Effector memory CD4-positive, alpha-beta T cell (primary cell): ENCODE results near the gene RBKS.

Source experiments
- DNase-seq, 3 donors: peaks; one replicate each; pipeline ENCODE4 v3.0.0-alpha.2; 2020
- H3K27ac ChIP-seq: 2 replicates; pipeline ENCODE4 v1.7.0; 2013; ENCODE audit warnings: mild to moderate bottlenecking, low read length, moderate library complexity; ENCODE audit not compliant: insufficient read depth, poor library complexity, severe bottlenecking
- H3K27me3 ChIP-seq: replicated peaks from 2 replicates; pipeline ENCODE4 v1.7.0; 2013; ENCODE audit warnings: mild to moderate bottlenecking, low read length; ENCODE audit not compliant: insufficient read depth, control insufficient read depth, poor library complexity, severe bottlenecking
- H3K36me3 ChIP-seq: 2 replicates; pipeline ENCODE4 v1.7.0; 2013; ENCODE audit warnings: mild to moderate bottlenecking, low read length, moderate library complexity; ENCODE audit not compliant: control insufficient read depth, insufficient read depth
- H3K4me1 ChIP-seq: 2 replicates; pipeline ENCODE4 v1.7.0; 2013; ENCODE audit warnings: low read length, mild to moderate bottlenecking; ENCODE audit not compliant: control insufficient read depth, insufficient read depth, poor library complexity, severe bottlenecking
- H3K4me3 ChIP-seq: 2 replicates; pipeline ENCODE4 v1.7.0; 2013; ENCODE audit warnings: low read length, low read depth, mild to moderate bottlenecking; ENCODE audit not compliant: insufficient read depth, poor library complexity, severe bottlenecking
- H3K9me3 ChIP-seq: 2 replicates; pipeline ENCODE4 v1.7.0; 2013; ENCODE audit warnings: mild to moderate bottlenecking, low read length, moderate library complexity; ENCODE audit not compliant: control insufficient read depth

Gene RBKS

DNA sequence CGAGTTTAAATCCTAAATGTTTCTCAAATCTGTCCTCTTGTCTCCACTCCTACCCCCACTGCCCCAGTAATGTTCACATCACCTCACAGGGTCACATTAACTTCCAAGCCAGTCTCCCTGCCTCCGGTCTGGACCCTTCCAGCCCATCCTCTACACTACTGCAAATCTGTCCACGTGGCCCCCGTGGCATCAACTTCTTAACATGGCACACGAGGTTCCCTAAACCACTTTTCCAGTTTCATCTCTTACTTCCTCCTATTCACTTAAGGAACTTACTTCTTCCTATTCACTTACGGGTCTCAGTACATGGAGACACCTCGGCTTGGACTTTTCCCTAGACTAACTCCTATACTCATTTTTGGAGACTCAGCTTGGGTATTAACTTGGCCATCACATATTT is 91.7 kb downstream of the RBKS start:
- Histone ChIP-seq H3K9me3 (no peaks in the 10 kb centered on the region), H3K36me3 (no peaks in the 10 kb centered on the region), H3K27me3 (no peaks in the 10 kb centered on the region), H3K27ac (no peak overlapping the region), H3K4me3 (no peak overlapping the region), H3K4me1 (no peaks in the 10 kb centered on the region)
- DNase-seq = no peak

DNA sequence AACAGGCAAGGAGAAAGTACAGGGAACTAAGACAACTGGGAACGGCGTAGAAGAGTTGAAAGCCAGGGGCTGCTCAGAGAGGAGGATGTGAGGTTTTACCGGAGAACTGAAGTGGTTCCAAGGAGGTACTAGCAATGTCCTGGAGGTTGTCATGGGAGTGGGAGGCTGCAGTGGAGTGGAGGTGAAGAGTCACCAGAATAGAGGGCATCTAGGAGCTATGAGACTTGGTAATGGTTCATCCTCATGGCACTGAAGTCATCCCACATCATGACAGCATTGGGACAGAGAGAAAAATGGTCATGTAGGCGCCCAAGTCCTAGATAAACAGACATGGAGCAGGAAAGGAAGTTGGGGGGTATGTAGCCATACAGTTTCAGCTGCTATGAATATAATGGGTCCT is 92.3 kb downstream of the RBKS start:
- Histone ChIP-seq H3K36me3 (no peaks in the 10 kb centered on the region), H3K27ac (no peak overlapping the region), H3K4me3 (no peak overlapping the region), H3K9me3 (no peaks in the 10 kb centered on the region), H3K4me1 (no peaks in the 10 kb centered on the region), H3K27me3 (no peaks in the 10 kb centered on the region)
- DNase-seq = no peak

DNA sequence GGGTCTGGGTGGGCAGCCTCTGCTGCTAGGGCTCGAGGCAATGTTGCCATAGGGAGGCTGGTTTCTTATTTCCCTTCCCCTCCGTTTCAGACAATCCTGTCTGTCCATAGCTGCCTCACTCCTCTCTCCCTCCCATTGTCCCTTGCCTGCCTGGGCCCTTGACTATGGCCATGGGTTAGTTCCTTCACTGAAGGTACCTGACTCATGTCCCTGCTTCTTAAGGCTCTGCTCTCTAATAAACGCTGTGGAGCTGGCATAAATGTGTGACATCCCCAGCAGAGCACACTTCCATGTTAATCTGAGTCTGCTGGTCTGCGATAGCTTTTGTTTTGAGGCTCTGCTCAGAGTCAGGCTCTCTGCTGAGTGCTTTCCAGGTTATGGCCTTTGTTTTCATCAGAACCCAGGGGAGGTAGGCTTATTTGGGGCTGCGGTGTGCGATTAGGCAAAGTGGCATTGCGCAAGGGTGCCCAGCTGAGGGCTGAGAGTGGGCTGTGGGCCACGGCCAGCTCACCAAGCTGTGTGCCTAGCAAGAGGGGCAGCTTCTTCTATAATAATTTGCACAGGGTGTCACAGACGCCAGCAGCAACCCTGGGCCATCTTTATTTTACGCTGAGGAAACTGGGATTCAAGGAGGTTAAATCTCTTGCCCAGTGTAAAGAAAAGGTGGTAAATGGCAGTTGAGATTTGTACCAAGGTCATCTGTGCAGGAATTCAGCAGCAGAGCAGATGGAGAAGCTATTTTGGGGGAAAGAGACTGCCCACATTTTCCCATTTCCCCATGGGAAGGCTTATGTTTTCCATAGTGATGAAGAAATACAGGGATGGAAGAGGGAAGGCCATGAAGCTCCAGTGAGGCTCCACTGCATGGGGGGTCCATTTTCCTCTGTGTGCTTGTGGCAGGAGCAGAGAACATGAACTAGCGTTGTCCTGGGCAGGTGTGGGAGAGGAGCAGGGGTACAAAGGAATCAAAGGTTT is 93.1 kb downstream of the RBKS start:
- H3K36me3 ChIP-seq = no peaks in the 10 kb centered on the region
- no peak for DNase-seq
- no peaks in the 10 kb centered on the region for H3K9me3 ChIP-seq
- no peaks in the 10 kb centered on the region for H3K4me1 ChIP-seq
- no peak overlapping the region for H3K27ac ChIP-seq
- H3K27me3 ChIP-seq = no peaks in the 10 kb centered on the region
- no peak overlapping the region for H3K4me3 ChIP-seq

DNA sequence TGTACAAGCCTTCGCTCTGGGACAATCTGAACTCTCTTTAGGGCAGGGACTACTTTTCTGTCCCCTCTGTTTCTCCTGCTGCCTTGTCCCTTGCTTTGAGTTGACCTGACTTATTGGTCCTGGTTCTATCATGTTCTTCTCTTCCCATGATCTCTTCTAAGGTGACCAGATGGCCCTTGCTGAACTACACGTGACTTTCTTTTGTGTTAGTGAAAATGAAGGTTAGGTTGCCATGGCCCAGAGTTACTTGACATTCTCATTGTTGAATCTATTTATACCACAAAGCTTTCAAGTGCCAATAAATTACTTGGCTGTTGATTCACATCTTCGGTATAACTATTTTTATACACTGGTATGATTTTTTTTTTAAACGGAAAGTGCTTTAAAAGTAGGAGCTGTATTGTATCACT is 94.3 kb downstream of the RBKS start:
- Histone ChIP-seq H3K4me3 (no peak overlapping the region), H3K27me3 (no peaks in the 10 kb centered on the region), H3K4me1 (no peaks in the 10 kb centered on the region), H3K36me3 (no peaks in the 10 kb centered on the region), H3K9me3 (no peaks in the 10 kb centered on the region), H3K27ac (no peak overlapping the region)
- DNase-seq = no peak

DNA sequence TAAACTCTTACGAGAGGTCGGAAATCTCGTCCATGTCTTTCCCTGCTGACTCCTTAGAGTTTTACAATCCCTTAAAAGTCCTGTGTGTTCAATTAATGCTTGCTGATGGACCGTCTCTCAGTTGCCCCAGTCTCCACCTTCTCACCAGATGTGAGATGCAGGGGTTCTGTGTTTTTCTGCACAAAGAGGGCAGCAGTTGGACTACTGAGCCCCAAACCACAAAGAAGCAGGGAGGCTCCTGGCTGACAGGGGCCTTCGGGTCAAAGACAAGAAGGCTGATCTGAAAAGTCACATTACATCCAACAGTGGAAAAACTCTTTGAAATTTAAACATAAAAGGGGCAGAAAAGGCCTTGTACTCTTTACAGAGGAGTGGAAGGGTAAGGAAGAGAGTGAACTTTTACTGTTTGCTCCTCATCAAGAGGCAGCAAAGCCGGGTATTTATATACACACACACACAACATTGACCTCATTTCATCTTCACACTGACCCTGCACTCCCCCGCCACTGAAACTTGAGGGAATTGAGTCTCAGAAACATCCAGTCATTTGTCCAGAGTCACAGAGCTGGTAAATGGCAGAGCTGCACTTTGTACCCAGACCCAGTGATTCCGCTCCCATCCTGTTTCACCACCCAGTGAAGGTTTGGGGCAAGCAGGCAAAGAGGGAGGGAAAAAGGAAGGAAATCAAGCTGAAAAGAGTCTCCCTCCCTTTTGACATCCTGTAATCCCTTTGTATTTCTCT is 94.9 kb downstream of the RBKS start:
- Histone ChIP-seq H3K36me3 (no peaks in the 10 kb centered on the region), H3K27ac (no peak overlapping the region), H3K27me3 (no peaks in the 10 kb centered on the region), H3K4me1 (no peaks in the 10 kb centered on the region), H3K4me3 (no peak overlapping the region), H3K9me3 (no peaks in the 10 kb centered on the region)
- no peak for DNase-seq

DNA sequence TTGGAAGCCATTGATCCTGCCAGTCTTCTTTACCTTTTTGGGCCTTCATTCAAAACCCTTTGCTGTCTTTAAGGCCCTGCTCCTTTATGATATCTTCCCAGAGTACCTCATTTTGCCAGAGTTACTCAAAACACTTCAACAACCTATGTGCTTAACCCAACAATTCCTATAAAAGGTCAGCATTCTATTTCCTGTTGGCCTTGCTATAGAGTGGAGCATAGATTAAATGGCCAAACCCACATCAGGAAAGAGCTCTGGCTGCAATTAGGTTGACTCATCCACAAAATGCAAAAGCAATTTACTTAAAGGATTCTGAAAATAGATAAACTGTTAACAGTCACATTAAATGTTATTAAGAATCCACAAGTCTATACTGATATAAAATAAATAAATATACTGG is 97.4 kb downstream of the RBKS start:
- DNase-seq = no peak
- Histone ChIP-seq H3K36me3 (no peaks in the 10 kb centered on the region), H3K27me3 (no peaks in the 10 kb centered on the region), H3K4me1 (no peaks in the 10 kb centered on the region), H3K9me3 (no peaks in the 10 kb centered on the region), H3K4me3 (no peak overlapping the region), H3K27ac (no peak overlapping the region)

DNA sequence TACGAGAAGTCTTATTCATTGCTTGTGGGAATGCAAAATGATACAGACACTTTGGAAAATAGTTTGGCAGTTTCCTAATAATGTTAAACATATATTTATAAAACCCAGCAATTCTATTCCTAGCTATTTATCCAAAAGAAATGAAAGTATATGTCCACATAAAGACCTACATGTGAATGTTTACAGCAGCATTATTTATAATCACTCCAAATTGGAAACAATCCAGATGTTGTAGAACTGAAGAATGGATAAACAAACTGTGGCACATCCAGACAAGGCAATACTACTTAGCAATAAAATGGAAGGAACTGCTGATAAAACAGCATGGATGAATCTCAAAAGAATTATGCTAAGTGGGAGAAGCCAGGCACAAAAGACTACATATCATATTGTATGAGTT is 99.4 kb downstream of the RBKS start:
- Histone ChIP-seq H3K4me1 (no peaks in the 10 kb centered on the region), H3K27ac (no peak overlapping the region), H3K27me3 (no peaks in the 10 kb centered on the region), H3K9me3 (no peaks in the 10 kb centered on the region), H3K4me3 (no peak overlapping the region), H3K36me3 (no peaks in the 10 kb centered on the region)
- DNase-seq = no peak

DNA sequence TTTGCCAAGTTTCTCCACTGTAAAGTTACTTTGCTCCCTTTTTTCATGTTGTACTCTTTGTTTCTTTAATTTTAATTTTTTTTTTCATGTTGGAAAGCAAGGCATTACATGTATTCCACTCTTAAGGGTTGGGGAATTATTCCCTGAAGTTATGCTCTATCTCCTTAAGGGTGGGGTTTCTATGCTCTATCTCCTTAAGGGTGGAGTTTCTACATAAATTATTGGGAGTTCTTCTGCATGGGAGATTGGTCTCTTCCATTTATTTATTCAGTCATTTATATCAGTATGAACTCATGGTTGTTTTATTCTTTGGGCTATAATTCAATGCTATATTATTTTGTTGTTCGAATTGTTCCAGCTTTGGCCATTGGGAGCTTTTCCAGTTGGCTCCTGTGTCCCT is 107.5 kb downstream of the RBKS start:
- H3K4me1 ChIP-seq = no peaks in the 10 kb centered on the region
- peaks cover 13% of the 10 kb centered on the region for H3K36me3 ChIP-seq
- H3K9me3 ChIP-seq = no peaks in the 10 kb centered on the region
- H3K27me3 ChIP-seq = no peaks in the 10 kb centered on the region
- H3K27ac ChIP-seq = no peak overlapping the region
- no peak overlapping the region for H3K4me3 ChIP-seq
- DNase-seq = no peak

DNA sequence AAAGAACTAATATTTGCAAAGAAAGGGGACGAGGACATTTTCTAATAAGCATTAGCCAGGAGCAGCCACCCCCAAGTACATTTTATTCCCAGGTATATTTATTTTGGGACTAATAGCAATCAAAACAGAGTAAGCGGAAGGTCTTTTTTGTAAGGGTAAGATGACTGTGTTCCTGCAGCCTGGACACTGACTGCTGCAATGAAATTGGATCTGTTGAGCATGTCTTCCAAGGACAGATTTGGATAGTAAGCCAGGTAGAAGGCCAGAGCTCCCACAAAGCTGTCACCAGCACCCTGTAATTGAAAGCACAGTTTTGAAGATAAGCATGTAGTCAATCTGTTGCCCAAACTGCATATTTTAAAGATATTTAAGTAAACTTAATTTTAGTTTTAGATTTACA is 108.7 kb downstream of the RBKS start:
- Histone ChIP-seq H3K27me3 (no peaks in the 10 kb centered on the region), H3K27ac (no peak overlapping the region), H3K36me3 (peaks cover 13% of the 10 kb centered on the region), H3K9me3 (no peaks in the 10 kb centered on the region), H3K4me1 (no peaks in the 10 kb centered on the region), H3K4me3 (no peak overlapping the region)
- DNase-seq = no peak

DNA sequence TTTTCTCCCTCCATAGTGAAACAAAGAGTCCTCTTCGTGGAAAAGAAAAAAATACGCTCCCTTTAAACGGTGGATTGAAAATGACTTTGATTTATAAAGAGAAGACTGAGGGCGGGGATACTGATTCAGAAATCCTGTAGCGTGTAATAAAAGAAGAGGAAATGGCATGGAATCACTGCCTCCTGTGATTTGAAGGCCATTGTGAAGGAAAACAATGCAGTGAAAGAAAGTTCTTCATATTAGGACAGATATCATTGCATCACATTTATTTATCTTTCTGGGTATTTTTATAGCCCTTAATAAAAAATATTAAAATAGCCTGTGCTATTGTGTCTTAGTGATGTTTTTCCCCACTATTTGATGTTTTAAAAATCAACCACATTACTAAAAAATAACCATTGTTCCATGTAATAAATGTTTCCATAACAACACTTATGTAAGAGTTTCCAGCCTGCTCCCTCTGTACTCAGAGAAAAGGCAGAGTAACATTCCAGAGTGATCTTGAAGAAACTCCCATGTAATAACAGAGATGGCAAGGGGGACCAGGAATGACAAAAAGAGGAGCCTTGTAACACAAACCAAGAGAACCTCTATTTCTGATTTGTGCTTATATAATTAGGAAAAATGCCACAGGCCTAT is 110.7 kb downstream of the RBKS start:
- H3K27me3 ChIP-seq = no peaks in the 10 kb centered on the region
- DNase-seq = no peak
- H3K4me3 ChIP-seq = no peak overlapping the region
- no peak overlapping the region for H3K27ac ChIP-seq
- no peaks in the 10 kb centered on the region for H3K4me1 ChIP-seq
- H3K36me3 ChIP-seq = peaks cover 13% of the 10 kb centered on the region
- no peaks in the 10 kb centered on the region for H3K9me3 ChIP-seq
